Mononuclear cell (primary cell): Measurements from ENCODE around the gene BIVM. TPM values are rescaled to one million over a fixed set of nuclear protein-coding genes. Genes with fewer than 3 reads are reported as not detected.
A peak's percentile ranks its signal among the peaks of the same experiment; 100 is the strongest.

Experiments
- H3K27me3 ChIP-seq: 2 replicates; pipeline ENCODE4 v1.6.0; 2011; ENCODE audit warnings: low read length, control low read depth; ENCODE audit not compliant: insufficient read depth
- H3K4me1 ChIP-seq: 2 replicates; pipeline ENCODE4 v1.5.1; 2011; ENCODE audit warnings: mild to moderate bottlenecking, low read length, control low read depth; ENCODE audit not compliant: insufficient read depth
- H3K4me3 ChIP-seq: 2 replicates; pipeline ENCODE4 v1.5.1; 2011; ENCODE audit warnings: mild to moderate bottlenecking, low read length, moderate library complexity
- H3K9me3 ChIP-seq: 2 replicates; pipeline ENCODE4 v1.5.1; 2011; ENCODE audit warnings: low read depth, mild to moderate bottlenecking, control low read depth, low read length
- total RNA-seq: library from RNA; depleted of rRNA; stranded (reverse); fragments of >200 nt; gene quantifications from one replicate; pipeline ENCODE4 v1.2.3, GENCODE V29; 2012

BIVM gene
- total RNA-seq, 1 donor: 4.0 TPM

GRCh38 chr13:102814025-102814607, 15.2 kb downstream of the BIVM start:
- Histone ChIP-seq H3K4me3 (no peak overlapping the region), H3K9me3 (no peaks in the 10 kb centered on the region), H3K4me1 (no peaks in the 10 kb centered on the region), H3K27me3 (no peaks in the 10 kb centered on the region)

- H3K9me3 ChIP-seq: no peaks in the 10 kb centered on the region
- no peaks in the 10 kb centered on the region for H3K4me1 ChIP-seq
- no peak overlapping the region for H3K4me3 ChIP-seq
- H3K27me3 ChIP-seq: no peaks in the 10 kb centered on the region
Observed at GRCh38 chr13:102814793-102815192, 15.9 kb downstream of the BIVM start.

GRCh38 chr13:102815788-102816187, 16.9 kb downstream of the BIVM start:
- Histone ChIP-seq H3K4me3 (no peak overlapping the region), H3K27me3 (no peaks in the 10 kb centered on the region), H3K4me1 (no peaks in the 10 kb centered on the region), H3K9me3 (no peaks in the 10 kb centered on the region)

DNA sequence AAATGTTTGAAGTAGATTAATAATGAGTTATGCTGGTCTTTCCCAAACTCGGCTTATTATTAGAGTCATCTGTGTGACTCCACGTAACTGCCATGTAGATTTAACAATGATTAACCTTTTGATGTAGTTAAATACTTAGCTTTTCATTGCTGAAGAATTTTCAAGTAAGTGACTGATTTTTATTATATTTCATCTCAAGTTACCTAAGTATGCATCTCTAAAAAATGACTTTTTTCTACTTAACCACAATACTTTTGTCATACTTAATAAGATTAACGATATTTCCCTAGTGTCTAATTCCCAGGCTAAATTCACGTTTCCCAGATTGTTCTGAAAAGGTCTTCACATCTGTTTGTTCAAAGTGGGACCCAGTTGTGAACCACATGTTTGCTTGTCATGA, 17.8 kb downstream of the BIVM start:
- H3K9me3 ChIP-seq: no peaks in the 10 kb centered on the region
- no peaks in the 10 kb centered on the region for H3K4me1 ChIP-seq
- no peak overlapping the region for H3K4me3 ChIP-seq
- no peaks in the 10 kb centered on the region for H3K27me3 ChIP-seq

DNA sequence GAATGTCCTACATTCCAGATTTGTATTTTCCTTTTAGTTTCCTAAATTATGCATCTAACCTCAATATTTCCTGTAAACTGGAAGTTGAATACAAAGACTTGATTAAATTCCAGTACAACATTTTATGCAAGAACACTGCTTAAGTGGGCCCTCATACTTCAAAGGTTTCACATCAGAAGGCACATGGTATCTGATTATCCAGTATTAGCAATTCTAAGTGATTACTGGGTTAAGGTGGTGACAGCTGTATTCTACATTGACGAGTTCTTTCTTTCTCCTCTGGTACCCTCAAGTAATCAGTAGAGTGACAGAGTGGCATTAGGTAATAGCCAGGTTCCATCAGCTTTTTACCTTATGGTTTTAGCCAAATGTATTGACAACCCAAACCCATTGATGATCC, 18.3 kb downstream of the BIVM start:
- H3K9me3 ChIP-seq: no peaks in the 10 kb centered on the region
- no peaks in the 10 kb centered on the region for H3K4me1 ChIP-seq
- no peak overlapping the region for H3K4me3 ChIP-seq
- H3K27me3 ChIP-seq: no peaks in the 10 kb centered on the region

DNA sequence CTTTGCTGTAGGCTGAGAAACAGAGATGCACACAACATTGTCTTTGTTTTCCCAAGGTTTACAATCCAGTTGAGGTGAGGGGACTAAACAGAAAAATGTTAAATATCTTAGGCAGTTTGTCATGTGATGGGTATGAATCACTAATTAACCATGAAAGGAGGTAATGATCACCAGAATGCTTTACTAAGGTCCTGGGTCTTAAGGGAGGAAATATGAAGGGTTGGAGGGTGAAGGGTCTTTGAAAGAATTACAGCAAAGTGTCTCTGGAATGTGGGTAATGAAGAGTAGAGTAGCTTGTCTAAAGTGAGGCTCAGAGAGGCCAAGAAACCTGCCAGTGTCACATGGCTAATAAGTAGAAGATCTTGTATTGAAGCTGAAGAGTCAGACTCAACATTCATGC, 19.0 kb downstream of the BIVM start:
- no peaks in the 10 kb centered on the region for H3K9me3 ChIP-seq
- H3K4me1 ChIP-seq: no peaks in the 10 kb centered on the region
- no peaks in the 10 kb centered on the region for H3K27me3 ChIP-seq
- no peak overlapping the region for H3K4me3 ChIP-seq

DNA sequence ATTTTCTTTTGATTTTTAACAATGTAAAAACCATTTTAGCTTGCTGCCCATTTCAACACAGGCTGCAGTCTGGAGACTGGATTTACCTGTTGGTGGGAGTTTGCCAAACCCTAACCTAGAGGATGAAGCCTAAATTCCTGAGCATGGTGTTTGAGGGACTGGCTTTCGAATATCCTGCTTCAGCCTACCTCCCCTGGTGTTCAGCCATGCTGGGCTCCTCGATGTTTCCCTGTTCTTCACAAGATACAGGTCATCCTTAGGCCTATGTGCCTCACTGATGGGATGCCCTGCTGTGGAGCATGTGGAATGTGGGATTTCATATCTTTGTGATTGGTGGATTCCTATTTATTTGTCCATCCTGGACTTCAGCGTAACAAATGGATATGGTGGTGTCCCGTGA, 26.5 kb downstream of the BIVM start:
- Histone ChIP-seq H3K4me3 (no peak overlapping the region), H3K9me3 (no peaks in the 10 kb centered on the region), H3K4me1 (no peaks in the 10 kb centered on the region), H3K27me3 (no peaks in the 10 kb centered on the region)

DNA sequence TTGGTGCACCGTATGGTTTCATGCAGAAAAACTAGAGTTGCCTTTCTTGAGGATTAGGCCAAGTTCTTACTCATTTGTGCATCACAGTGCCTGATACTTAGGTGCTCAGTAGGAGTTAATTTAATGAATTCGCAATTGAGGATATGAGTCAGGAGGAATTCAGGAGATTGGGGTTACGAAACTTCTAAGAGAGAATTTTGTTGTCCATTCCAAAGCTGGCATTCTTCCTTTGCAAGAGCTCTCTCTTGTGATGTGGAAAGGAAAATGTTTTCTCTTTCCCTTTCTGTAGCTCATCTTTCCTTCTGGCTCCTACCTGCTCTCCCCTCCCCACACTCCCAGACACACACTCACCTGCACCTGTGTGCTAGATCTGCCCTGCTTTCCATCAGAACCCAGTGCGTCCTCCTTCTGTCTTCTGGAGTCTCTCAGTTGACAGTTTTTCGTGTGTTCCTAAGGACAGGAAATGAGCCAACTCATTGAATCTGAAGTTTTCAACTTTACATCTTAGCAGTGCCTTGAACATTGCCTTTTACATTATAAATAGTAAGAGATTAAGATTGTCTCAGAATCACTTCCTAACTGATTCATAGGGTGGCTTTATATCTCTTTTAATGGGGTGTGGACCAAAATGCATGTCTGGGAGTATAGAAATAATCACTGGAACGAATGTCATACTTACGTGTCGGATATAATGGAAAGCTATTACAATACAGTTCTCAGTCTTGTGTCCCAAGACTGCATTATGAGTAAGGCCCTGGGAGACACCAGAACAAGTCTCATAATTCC, 27.2 kb downstream of the BIVM start:
- Histone ChIP-seq H3K9me3 (no peaks in the 10 kb centered on the region), H3K4me1 (no peaks in the 10 kb centered on the region), H3K4me3 (no peak overlapping the region), H3K27me3 (no peaks in the 10 kb centered on the region)

DNA sequence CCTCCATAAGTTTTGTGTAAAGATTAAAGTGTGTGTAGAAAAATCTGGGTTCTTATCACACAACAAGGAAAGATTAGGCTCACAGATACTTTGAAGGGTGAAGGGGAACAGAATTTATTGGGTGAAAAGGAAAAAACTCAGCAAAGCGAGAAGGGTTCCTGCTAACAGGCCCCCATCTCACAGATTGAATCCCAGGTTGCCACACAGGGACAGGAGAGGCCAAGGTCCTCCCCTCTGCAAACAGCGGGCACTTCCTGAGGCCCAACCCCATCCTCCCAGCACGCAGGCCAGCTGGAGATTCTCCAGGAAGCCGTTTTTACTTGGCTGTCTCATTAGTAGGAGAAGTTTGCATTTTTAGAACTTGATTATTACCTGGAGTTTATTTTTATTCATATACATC, 31.7 kb downstream of the BIVM start:
- Histone ChIP-seq H3K4me3 (no peak overlapping the region), H3K9me3 (no peaks in the 10 kb centered on the region)

GRCh38 chr13:102836471-102836870, 37.6 kb downstream of the BIVM start:
- Histone ChIP-seq H3K4me1 (no peaks in the 10 kb centered on the region), H3K27me3 (no peaks in the 10 kb centered on the region), H3K4me3 (no peak overlapping the region), H3K9me3 (no peaks in the 10 kb centered on the region)

More for the DNA sequence above, 31.7 kb downstream of the BIVM start:
- Histone ChIP-seq H3K27me3 (no peaks in the 10 kb centered on the region), H3K4me1 (no peaks in the 10 kb centered on the region)

GRCh38 chr13:102838273-102838672, 39.4 kb downstream of the BIVM start:
- H3K4me3 ChIP-seq: no peak overlapping the region
- H3K9me3 ChIP-seq: no peaks in the 10 kb centered on the region
- H3K4me1 ChIP-seq: no peaks in the 10 kb centered on the region
- no peaks in the 10 kb centered on the region for H3K27me3 ChIP-seq

DNA sequence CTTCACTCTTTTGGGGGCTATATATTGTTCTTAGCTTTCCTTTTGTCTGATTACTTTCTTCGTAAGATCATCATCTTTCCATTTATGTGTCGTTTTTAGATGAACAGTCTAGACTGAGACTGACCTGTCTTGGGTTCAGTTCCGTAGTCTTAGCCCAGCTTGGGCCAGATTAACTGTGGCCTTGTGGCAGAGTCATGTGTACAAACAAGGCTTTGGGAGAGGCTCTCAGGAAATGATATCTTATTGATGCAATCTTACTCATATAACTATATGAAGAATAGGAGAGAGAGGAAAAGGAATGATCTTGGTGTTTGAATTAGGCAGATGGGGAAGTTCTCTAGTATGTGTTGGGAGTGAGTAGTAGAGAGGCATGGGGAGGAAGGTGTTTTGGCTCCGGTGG, 40.1 kb downstream of the BIVM start:
- Histone ChIP-seq H3K4me3 (no peak overlapping the region), H3K4me1 (no peaks in the 10 kb centered on the region), H3K27me3 (no peaks in the 10 kb centered on the region)

DNA sequence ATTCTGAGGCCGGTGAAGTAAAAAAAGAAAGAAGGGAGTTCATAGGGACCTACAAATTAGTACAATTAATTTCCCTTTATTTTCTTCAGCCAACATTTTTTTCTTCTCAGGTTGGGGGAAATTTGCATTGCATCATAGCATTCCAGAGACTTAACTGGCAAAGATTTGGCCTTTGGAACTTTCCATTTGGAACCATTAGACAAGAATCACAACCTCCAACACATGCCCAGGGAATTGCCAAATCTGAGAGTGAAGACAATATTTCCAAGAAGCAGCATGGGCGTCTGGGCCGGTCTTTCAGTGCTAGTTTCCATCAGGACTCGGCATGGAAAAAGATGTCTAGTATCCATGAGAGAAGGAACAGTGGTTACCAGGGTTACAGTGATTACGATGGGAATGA, 40.5 kb downstream of the BIVM start:
- H3K4me1 ChIP-seq: no peaks in the 10 kb centered on the region
- H3K4me3 ChIP-seq: no peak overlapping the region
- no peaks in the 10 kb centered on the region for H3K27me3 ChIP-seq
- H3K9me3 ChIP-seq: no peaks in the 10 kb centered on the region

More for the DNA sequence above, 40.1 kb downstream of the BIVM start:
- H3K9me3 ChIP-seq: no peaks in the 10 kb centered on the region

DNA sequence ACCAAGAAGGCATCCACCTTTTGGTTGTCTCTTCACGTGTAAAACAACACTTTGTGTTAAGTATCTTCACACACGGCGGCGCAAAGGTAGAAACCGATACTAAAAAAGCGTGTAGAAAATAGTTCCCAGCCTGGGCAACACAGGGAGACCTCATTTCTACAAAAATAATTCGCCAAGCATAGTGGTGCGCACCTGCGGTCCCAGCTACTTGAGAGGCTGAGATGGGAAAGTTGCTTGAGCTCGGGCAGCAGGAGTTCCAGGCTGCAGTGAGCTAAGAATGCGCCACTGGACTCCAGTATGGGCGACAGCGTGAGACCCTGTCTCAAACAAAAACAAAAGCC, 46.3 kb downstream of the BIVM start:
- peak overlapping the region; percentile 79 for H3K4me3 ChIP-seq
- H3K9me3 ChIP-seq: no peaks in the 10 kb centered on the region
- H3K4me1 ChIP-seq: peaks cover 21% of the 10 kb centered on the region
- H3K27me3 ChIP-seq: no peaks in the 10 kb centered on the region

GRCh38 chr13:102845630-102846260, 46.8 kb downstream of the BIVM start, which contains the start of gene ERCC5:
ERCC5 (plus strand) TSS chr13:102846032; CDS start chr13:102846267, 235 bp downstream.
- peak within 1 kb of the TSS; percentile 79 for H3K4me3 ChIP-seq
- peaks cover 26% of the 10 kb centered on the region for H3K4me1 ChIP-seq
- no peaks in the 10 kb centered on the region for H3K27me3 ChIP-seq
- H3K9me3 ChIP-seq: no peaks in the 10 kb centered on the region
